SIG-M5 treated with dmso at 0.1 percent for 504 hours (cell line): ENCODE measurements around the gene EPB41L4A.
A peak's percentile ranks its signal among the peaks of the same experiment; 100 is the strongest.

ENCODE experiments used
- DNase-seq: peaks from one replicate; lab custom pipeline; 2025; ENCODE audit not compliant: unreplicated experiment; lab: John Stamatoyannopoulos, UW

Gene EPB41L4A

DNA sequence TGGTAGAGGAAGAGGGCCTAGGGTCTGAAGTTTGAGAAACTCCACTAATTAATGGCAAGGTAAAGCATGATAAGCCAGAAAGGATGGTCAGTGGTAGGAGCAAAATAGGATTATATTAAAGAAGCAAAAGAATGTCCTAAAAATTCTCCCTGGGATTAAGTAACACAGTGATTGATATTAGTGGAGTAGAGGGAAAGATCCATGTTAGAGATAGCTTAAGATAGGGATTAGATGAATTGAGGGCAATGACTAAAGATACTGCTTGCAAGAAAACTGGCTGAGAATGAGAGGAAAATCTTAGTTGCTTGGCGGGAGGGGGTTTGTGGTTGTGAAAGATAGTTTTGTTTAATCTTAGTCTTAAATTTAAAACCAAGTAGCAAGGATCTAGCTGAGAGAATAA is 255.6 kb downstream of the EPB41L4A start:
- no peak for DNase-seq

DNA sequence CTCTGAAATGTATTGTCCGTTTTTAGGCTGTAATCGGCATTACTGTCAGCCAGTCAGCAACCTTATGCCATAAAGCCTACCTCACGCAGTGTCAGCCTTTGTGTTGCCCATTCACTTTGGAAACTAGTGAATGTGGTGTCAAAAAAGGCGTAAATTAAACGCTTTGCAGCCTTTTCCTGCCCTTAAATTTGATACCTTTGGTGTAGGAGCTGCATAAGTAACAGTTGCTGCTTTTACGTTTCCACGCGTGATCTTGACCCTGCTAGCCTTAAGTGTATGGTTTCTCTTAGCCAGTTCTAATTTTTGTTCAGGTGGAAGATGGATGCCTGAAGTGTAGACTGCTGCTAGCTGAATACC is 257.7 kb downstream of the EPB41L4A start:
- no peak for DNase-seq

DNA sequence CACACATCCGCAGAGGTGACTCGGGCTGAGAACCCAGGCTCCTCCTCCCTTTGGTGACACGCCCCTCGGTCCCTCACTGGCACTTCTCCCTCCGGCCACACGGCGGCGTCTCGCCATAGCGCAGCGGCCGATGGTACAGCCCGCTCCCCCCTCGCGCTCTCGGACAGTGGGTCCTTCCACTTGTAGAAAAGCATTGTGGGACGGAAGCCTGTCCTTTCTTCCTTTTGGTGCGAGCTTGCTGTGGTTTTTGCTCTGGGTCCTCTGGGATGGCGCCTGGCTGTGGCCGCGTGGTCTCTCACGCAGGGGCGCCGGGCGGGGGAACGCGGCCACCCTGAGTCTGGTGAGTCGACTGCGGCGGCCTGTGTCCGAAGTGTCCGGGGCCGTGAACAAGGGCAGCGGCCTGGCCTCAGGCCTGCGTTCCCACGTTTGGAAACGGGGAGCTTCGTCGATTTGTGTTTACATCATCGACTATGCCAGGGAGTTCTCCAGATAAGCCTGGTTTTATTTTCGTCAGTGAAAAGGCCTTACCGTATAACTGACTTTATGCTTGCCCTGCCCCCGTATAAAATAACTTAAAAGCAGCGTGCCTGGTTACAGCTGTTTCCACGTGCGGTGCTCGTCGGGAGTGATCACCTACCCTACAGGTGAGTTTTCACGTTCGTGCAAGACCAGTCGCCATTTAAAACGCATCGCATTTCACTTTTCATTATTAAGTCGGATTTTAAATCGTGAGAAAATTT is 258.3 kb downstream of the EPB41L4A start:
- peak; percentile 90 for DNase-seq

DNA sequence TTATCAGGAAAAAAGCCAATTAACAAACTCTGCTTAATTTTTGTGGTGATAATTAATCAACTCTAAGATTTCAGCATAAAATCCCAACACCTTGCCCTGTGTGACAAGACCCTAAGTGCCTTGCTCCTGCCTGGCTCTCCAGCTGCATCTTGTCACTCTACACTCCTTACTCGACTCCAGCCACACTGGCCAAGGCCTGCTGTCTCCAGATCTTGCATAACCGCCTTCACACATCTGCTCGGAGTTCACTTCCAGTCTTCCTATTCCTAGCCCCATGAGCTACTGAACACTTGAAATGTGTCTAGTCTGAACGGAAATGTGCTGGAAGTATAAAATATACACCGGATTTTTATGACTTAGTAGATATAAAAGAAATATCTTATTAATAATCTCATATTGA is 259.6 kb downstream of the EPB41L4A start:
- no peak for DNase-seq

DNA sequence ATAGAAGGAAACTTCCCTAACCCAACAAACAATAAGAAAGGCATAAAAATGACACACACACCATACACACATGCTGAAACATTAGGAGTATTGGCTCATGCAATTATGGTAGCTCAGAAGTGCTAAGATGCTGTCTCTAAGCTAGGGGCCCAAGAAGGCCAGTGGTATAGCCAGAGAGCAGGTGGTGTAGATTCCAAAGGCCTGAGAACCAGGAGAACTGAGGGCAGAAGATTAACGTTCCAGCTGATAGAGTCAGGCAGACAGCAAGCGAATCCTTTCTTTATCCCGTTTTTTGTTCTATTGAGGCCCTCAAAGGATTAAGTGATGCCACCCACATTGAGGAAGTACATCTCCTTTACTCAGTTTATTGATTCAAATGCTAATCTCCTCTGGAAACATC is 262.9 kb downstream of the EPB41L4A start:
- no peak for DNase-seq

DNA sequence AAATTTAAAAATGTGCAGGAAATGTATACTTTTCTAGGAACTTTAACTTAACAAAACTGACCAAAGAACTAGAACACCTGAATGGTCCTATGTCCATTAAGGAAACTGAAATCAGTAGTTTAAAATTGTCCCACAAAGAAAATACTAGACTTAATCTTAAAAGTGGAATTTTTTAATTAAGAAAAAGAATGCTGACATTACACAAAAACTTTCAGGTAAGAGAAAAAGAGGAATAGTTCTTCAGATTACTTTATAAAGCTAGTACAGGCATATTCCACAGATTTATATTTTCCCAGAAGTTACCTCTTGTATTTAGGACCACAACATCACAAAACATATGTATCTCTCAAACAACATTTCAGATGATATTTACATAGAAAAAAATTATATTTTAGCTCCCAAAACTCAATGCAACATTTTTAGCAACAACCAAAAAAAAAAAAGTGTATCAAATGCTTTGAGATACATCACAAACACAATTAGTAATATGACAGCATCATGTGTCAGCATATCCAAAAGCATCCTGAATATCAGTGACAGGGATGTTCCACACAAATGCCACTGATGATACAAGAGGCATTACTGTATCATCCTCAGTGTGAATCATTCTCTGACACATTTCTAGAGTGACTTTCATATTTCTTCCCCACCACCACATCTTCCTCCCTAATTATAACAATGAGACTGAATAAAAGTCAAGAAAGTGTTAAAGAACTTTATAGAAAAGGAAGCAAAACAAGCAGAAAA is 264.0 kb downstream of the EPB41L4A start:
- no peak for DNase-seq

DNA sequence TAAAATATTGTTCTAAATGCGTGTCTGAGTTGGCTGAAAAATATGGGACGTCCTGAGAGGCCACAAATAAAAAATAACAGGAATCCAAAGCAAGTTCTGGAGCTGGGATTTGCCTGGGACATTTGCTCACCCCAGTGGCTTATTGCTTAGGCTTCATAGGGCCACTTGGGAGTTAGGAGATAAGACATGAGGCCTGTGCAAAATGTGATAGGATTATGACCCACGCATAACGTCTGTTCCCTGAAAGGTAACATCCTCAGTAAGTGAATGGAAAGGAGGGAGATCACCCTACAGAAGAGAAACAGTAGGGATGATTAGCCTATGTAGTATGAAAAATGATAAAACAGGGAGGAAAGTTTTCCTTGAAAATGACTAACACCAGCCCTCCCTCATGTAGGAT is 269.4 kb downstream of the EPB41L4A start:
- DNase-seq = no peak

DNA sequence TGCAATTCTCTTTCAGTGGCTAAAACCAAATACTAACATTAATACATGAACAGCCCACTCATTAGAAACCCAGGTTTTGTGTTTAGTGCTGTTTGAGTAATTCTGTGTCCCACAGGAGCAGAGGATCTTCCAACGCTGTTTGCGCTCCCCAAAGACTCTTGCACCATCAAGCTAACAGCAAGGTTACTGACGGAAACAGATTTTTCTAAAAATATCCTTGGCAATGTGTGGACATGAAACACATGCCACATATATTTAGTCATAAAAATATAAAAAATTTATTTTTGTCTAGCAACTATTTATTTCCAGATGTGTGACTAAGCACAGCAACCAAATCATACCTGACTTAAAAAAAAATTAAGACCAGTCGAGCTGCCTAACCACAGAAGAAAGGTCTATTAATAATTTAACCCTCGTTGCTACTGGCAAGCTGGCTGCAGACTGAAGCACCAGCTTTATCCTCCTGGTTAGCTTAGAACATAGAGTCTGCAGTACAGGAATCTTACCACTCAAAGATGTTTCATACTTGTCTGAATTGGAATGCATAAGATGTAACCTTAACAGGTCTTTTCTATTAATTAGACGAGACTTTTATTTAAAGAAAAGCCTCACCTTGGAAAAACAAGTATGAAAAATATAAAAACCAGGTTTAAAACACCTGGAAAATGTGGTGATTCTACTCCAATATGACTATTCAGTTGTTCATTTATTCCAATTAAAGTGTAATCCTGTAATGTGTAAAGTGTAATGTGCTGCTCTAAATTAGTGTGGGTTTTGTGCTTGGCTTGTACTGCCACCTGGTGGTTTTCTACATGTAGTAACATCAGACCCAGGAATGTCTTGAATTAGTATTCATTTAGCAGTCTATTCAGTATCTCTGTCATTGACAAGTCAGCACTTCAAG is 272.5 kb downstream of the EPB41L4A start:
- peak; percentile 75 for DNase-seq

DNA sequence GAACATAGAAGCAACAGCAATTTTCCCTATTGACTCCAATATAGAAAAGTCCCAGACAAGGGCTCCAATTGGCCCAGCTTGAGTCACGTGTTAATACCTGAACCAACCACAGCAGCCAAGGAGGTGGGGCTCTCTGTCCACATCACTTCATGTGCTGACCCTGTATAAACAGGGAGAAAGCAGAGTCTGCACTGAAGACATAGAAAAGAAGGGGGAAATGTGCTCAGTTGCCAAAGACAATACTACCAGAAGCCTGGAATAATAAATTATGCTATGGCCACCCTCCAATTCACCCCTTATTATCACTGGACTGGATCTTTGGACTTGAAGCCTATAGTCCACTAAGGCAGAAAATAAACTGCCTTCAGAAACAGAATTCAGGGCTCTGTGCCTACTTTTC is 275.4 kb downstream of the EPB41L4A start:
- no peak for DNase-seq

DNA sequence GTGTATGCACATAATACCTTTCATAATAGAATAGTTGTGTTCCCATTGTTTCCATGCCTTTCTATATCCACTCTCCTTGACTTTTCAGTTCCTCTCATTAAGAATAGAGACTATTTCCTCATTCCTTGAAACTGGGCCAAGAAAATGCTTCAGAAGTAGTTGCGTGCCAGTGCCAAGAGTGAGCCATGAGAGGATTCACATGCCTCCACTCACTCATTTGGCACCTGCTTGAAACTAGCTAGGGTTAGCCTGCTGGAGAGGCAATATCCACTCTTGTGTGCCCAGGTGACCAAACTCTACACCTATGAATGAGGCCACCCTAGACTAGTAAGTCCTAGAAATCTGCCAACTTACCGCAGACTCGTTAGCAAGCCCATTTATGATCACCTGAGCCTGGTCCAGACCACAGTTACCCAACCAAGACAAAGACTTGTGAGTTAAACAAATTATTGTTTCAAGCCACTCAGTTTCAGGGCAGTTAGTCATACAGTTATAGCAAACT is 276.3 kb downstream of the EPB41L4A start:
- no peak for DNase-seq

DNA sequence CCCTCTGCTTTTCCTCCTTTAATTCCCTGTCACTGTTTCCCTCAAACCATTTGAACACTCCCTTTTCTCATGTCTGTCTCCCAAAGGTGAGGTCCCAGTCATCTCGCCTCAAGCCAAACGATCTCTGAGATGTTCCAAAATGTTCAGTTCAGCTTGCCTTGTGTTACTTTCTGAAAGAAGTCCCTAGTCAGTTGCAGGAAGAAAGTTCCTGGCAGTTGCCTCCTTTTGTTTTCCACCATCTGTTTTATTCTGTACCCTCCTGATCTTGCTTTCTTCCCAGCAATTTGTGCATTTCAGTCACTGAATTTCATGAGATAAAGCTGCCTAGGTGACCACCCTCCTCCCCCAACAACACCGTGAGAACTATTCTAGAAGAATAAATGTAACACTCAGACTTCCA is 277.5 kb downstream of the EPB41L4A start:
- DNase-seq = no peak

DNA sequence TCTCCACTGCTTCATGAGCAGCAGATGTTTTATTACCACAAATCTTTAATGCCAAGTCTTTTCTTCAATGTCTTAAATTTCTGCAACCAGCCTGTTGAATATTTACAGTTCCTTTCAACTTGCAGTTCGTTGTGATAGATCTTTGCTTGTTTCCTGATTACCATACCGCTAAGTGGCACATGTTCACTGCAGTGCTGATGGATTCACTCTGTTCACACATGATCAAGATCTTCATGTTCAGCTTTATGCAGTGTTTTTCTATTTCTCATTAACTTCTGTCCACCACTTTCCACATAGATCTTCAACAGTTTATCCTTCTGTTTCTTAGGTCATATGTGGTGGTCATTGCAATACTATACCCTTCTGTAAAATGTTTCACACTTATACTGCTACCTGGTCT is 280.6 kb downstream of the EPB41L4A start:
- no peak for DNase-seq

DNA sequence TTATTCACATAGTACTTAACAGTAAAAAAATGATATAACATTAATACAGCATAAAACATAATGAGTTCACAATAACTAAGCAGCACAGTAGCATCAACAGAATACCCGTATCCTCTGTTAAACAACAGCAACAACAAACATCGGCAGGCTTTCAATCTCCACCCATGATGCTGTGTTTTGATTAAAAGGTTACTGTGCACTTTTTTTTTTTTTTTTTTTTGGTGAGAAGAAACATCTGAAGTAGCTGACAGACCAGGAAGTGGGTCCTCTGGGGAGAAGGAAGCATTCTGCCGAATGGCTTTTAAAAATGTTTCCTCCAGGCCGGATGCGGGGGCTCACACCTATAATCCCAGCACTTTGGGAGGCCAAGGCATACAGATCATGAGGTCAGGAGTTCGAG is 282.3 kb downstream of the EPB41L4A start:
- no peak for DNase-seq

DNA sequence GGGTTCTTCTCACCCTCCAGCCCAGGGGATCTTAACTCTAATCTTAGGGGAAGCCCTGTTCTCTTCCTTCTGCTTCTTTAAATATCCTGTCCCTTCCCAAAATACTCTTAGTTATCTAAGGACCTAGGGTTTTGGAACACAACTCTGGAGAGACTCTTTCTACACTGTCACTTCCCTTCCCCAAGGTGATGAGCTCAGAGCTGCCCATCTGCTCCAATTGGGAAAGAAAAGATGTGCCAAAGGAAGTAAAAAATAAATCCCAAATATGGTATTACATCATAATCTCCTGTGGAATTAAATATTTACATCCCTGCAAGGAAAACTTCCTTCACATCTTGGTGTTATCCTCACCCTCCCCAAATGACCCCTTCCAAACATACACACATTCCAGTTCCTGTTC is 291.2 kb downstream of the EPB41L4A start:
- DNase-seq = no peak

DNA sequence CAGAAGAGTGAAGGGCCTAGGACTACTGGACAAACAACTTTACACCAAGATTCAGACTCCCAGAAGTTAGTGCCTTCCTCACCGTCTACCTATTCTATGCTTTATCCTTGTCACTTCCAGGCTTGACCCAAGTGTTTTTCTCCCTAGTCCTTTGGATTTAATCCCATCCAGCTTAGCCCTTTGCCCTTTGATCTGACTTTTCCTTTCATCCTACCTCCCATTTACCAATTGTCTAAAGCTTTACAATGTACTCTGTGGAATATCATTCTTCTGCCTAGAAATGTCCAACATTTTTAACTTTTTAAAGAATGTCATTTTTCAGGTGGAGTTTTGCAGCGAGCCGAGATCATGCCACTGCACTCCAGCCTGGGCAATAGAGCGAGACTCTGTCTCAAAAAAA is 292.1 kb downstream of the EPB41L4A start:
- DNase-seq = no peak

DNA sequence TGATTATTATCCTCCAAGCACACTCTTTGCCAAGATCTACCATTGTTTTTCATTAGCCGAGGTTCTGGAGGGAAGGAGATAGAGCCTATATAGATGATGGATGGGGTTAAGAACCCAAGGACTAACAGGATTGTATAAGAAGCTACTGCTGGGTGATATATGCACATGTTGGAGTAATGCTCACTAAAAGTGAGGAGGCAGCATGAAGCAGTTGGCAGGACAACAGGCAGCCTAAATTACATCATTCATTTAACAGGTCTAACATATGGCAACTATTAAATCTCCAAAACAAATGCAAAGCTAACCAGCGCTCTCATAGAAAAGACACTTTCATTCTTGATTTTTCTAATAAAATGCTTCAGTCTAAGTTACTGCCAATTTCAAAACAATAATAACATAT is 293.2 kb downstream of the EPB41L4A start:
- no peak for DNase-seq

DNA sequence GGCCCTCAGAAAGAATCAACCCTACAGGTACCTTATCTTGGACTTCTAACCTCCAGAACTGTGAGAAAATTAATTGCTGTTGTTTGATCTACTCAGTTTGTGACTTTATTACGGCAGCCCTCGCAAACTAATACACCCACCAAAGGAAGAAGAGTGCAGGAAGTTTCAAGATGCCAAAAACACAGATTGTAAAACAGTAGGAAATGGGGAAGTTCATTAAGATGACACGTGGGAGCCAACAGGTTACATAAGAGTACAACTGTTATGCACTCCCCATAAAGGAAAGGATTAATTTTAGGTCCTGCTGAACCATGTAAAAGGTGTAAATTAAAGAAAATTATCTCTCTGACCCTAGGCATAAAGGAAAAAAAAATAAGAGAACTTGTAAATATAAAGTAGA is 294.3 kb downstream of the EPB41L4A start:
- DNase-seq = peak; percentile 52

DNA sequence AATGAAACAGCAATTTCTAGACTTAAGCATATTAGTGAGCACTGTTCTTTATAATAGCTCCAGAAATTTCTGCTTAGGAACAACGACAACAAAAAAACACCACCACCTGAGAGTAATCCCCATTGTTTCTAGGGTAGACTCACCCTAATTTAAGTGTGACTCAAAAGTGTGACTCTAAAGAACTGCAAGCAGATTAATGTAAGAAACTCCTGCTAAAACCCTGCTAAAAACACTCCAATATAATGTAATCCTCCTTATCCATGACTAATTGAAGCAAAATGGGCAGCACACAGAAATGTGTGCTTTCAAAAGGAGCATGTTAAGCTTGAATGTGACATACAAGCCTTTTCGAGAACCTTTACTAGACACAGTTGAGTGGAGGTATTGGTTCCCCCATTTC is 296.0 kb downstream of the EPB41L4A start:
- no peak for DNase-seq

DNA sequence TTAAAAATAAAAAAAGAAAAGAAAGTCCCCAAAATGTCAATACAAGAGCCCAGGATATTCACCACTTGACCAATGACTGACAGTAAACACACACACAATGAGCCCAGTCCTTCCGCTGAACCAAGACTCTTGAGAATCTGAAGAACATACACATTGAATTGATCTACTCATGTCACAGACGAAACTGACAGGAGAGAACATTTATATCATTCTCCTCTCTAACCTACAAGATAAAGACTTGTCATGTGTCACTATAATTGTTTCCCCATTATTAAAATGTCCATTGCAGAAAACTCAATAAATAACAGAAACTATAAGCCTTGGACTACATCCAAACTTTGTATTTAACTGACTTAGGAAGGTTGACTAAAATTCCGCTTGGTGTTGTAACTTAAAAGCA is 296.7 kb downstream of the EPB41L4A start:
- DNase-seq = no peak

DNA sequence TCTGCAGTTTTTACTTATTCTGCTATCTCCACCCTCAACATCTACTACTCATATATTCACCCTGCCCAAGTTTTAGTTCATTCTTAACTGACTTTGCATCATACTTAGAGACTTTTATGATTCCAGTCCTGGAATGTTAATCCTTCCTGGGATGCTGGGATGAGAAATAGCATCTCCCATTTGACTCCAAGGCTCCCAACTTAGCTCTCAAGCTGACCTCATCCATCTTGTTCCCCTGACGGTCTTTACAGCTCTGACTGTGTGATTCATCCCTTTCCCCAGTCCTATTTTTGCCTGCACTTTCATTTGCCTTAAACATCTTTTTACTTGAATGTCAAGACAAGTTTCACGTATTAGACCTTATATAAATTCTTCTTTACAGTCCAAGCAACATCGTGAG is 297.8 kb downstream of the EPB41L4A start:
- no peak for DNase-seq

DNA sequence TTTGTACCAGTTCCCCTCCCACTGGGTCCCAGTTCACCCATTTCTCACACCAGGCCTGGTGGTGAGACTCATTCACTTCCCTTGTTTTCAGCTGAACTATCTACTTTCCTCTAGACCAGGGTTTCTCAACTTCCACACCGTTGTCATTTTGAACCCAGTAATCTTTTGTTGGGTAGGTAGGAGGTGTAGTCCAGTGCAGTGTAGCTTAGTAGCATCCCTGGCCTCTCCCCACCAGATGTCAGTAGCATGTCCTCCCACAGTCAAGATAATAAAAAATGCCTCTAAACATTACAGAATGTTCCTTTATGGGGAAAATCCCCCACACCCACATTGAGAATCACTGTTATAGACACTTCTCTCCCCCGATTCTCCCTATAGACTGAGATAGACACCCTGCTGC is 299.1 kb downstream of the EPB41L4A start:
- DNase-seq = no peak

DNA sequence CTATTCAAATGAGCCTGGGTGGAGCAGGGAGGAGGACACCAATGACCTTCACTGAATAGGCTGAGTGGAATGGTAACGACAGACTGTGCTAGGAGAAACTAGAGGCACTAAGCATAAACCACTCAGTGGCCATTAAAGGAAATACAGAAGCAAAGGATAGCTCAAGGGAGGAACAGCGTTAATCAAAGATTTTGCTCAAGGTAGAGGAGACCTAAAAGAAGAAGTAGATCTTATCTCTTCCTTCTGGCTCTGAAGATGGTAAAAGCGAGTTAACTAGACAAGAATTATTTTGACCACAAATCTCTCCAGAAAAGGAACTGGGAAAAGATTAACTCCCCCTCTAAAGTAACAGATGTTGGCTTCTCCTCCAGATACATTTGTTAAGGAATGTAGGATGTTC is 299.6 kb downstream of the EPB41L4A start:
- DNase-seq = peak; percentile 69
